ENCODE results near the gene ZNF710. TPM values are rescaled to one million over a fixed set of nuclear protein-coding genes. Genes with fewer than 3 reads are reported as not detected.

ZNF710 gene
- total and polyA plus RNA-seq, 2 of the 8 experiments (the other 6 are each of a cell fraction or from before 2014, with no cell fraction given): 10.5 to 24.0 TPM

DNA sequence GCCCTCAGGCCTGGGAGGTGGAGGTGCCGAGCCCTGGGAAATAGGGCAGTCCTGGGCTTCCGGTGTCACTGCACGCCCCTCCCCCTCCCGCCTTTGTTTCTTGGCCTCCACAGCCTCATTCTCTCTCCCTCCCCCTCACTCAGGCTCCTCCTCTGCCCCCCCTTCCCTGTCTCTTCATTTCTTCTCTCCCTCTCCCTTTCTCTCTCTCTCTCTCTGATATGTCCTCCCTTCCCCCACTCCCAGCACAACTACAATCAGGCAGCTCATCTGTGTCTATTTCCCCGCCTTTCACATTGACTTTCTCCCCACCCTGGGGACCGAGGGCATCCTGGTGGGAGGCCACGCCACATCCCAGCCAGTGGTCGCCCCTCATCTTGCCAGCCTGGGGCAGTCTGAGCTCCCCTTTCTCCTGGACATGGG lies 60.9 kb downstream of the ZNF710 start (continued):
- TF ChIP-seq RNF2 (IDR thresholded peaks at IDR 0.05; ENCODE audit: borderline replicate concordance, low read depth, low read length, missing control alignments, poor library complexity, severe bottlenecking) (no peak), ASH2L (IDR thresholded peaks at IDR 0.05; ENCODE audit: low read length) (peak; percentile 70), SRF (IDR thresholded peaks at IDR 0.05; ENCODE audit: low read depth, low read length) (no peak), CTBP2 (IDR thresholded peaks at IDR 0.05; ENCODE audit: borderline replicate concordance, insufficient read depth, insufficient read length, low read length) (no peak)
- TF ChIP-seq, protein P1, sequence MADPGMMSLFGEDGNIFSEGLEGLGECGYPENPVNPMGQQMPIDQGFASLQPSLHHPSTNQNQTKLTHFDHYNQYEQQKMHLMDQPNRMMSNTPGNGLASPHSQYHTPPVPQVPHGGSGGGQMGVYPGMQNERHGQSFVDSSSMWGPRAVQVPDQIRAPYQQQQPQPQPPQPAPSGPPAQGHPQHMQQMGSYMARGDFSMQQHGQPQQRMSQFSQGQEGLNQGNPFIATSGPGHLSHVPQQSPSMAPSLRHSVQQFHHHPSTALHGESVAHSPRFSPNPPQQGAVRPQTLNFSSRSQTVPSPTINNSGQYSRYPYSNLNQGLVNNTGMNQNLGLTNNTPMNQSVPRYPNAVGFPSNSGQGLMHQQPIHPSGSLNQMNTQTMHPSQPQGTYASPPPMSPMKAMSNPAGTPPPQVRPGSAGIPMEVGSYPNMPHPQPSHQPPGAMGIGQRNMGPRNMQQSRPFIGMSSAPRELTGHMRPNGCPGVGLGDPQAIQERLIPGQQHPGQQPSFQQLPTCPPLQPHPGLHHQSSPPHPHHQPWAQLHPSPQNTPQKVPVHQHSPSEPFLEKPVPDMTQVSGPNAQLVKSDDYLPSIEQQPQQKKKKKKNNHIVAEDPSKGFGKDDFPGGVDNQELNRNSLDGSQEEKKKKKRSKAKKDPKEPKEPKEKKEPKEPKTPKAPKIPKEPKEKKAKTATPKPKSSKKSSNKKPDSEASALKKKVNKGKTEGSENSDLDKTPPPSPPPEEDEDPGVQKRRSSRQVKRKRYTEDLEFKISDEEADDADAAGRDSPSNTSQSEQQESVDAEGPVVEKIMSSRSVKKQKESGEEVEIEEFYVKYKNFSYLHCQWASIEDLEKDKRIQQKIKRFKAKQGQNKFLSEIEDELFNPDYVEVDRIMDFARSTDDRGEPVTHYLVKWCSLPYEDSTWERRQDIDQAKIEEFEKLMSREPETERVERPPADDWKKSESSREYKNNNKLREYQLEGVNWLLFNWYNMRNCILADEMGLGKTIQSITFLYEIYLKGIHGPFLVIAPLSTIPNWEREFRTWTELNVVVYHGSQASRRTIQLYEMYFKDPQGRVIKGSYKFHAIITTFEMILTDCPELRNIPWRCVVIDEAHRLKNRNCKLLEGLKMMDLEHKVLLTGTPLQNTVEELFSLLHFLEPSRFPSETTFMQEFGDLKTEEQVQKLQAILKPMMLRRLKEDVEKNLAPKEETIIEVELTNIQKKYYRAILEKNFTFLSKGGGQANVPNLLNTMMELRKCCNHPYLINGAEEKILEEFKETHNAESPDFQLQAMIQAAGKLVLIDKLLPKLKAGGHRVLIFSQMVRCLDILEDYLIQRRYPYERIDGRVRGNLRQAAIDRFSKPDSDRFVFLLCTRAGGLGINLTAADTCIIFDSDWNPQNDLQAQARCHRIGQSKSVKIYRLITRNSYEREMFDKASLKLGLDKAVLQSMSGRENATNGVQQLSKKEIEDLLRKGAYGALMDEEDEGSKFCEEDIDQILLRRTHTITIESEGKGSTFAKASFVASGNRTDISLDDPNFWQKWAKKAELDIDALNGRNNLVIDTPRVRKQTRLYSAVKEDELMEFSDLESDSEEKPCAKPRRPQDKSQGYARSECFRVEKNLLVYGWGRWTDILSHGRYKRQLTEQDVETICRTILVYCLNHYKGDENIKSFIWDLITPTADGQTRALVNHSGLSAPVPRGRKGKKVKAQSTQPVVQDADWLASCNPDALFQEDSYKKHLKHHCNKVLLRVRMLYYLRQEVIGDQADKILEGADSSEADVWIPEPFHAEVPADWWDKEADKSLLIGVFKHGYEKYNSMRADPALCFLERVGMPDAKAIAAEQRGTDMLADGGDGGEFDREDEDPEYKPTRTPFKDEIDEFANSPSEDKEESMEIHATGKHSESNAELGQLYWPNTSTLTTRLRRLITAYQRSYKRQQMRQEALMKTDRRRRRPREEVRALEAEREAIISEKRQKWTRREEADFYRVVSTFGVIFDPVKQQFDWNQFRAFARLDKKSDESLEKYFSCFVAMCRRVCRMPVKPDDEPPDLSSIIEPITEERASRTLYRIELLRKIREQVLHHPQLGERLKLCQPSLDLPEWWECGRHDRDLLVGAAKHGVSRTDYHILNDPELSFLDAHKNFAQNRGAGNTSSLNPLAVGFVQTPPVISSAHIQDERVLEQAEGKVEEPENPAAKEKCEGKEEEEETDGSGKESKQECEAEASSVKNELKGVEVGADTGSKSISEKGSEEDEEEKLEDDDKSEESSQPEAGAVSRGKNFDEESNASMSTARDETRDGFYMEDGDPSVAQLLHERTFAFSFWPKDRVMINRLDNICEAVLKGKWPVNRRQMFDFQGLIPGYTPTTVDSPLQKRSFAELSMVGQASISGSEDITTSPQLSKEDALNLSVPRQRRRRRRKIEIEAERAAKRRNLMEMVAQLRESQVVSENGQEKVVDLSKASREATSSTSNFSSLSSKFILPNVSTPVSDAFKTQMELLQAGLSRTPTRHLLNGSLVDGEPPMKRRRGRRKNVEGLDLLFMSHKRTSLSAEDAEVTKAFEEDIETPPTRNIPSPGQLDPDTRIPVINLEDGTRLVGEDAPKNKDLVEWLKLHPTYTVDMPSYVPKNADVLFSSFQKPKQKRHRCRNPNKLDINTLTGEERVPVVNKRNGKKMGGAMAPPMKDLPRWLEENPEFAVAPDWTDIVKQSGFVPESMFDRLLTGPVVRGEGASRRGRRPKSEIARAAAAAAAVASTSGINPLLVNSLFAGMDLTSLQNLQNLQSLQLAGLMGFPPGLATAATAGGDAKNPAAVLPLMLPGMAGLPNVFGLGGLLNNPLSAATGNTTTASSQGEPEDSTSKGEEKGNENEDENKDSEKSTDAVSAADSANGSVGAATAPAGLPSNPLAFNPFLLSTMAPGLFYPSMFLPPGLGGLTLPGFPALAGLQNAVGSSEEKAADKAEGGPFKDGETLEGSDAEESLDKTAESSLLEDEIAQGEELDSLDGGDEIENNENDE (IDR thresholded peaks at IDR 0.05; ENCODE audit: insufficient replicate concordance, low read length): no peak

Measured in H1 (cell line).